ENCODE results near the gene SERPINB10.

Gene SERPINB10

DNA sequence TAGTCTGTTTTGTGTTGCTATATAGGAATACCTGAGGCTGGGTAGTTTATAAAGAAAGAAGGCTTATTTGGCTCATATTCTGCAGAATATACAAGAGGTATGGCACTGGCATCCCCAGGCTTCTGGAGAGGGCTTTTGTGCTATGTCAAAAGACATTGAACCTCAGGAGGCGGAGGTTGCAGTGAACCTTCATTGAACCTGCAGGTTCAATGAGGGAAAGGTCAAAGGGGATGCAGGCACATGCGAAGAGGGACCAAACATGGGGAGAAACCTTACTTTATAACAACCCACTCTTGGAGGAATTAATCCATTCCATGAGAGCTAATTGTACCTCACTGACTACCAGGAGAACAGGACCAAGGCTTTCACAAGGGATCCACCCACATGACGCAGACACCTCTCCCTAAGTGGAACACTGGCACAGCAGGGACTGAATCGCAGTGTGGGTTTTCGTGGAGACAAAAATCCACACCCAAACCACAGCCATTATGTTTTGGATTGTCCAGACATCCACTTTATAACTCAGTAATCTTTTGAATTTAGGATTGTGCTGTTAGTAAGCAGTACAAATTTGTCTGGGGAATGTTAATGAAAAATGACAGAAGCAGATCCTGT lies 58.1 kb downstream of the SERPINB10 start:
- DNase-seq = no peak
- H3K27me3 ChIP-seq (ENCODE audit: insufficient read depth, low read length, poor library complexity) = no peaks in the 10 kb centered on the region
- H3K9ac ChIP-seq (ENCODE audit: low read depth, low read length) = no peak overlapping the region
- TF ChIP-seq, protein P1, sequence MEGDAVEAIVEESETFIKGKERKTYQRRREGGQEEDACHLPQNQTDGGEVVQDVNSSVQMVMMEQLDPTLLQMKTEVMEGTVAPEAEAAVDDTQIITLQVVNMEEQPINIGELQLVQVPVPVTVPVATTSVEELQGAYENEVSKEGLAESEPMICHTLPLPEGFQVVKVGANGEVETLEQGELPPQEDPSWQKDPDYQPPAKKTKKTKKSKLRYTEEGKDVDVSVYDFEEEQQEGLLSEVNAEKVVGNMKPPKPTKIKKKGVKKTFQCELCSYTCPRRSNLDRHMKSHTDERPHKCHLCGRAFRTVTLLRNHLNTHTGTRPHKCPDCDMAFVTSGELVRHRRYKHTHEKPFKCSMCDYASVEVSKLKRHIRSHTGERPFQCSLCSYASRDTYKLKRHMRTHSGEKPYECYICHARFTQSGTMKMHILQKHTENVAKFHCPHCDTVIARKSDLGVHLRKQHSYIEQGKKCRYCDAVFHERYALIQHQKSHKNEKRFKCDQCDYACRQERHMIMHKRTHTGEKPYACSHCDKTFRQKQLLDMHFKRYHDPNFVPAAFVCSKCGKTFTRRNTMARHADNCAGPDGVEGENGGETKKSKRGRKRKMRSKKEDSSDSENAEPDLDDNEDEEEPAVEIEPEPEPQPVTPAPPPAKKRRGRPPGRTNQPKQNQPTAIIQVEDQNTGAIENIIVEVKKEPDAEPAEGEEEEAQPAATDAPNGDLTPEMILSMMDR (IDR thresholded peaks at IDR 0.05; ENCODE audit: borderline replicate concordance, extremely low read depth, low read length, poor library complexity, severe bottlenecking) = no peak
- no peak for TF ChIP-seq EZH2 (IDR thresholded peaks at IDR 0.05; ENCODE audit: borderline replicate concordance, low read depth, low read length, severe bottlenecking)
- no peak overlapping the region for H3K27ac ChIP-seq (ENCODE audit: low read length)
- no peak overlapping the region for H2AFZ ChIP-seq (ENCODE audit: low read depth, low read length)
- H3K79me2 ChIP-seq (ENCODE audit: insufficient read depth, low read length) = no peaks in the 10 kb centered on the region; the same call in 1 of the 2 replicates
- H3K4me3 ChIP-seq (ENCODE audit: low read depth in 1 of 2, low read length in 2 of 2) = no peak overlapping the region
- H3K4me2 ChIP-seq (ENCODE audit: insufficient read depth, low read length) = no peak overlapping the region
- no peak for ATAC-seq (ENCODE audit: insufficient read depth, low read depth)
- no peaks in the 10 kb centered on the region for H3K36me3 ChIP-seq (ENCODE audit: insufficient read depth, low read length)
- no peaks in the 10 kb centered on the region for H4K20me1 ChIP-seq (ENCODE audit: insufficient read depth, low read length)
- no peaks in the 10 kb centered on the region for H3K9me3 ChIP-seq (ENCODE audit: insufficient read depth, low read length, severe bottlenecking)
- peaks cover 21% of the 10 kb centered on the region for H3K4me1 ChIP-seq (ENCODE audit: insufficient read depth, low read length)

DNA sequence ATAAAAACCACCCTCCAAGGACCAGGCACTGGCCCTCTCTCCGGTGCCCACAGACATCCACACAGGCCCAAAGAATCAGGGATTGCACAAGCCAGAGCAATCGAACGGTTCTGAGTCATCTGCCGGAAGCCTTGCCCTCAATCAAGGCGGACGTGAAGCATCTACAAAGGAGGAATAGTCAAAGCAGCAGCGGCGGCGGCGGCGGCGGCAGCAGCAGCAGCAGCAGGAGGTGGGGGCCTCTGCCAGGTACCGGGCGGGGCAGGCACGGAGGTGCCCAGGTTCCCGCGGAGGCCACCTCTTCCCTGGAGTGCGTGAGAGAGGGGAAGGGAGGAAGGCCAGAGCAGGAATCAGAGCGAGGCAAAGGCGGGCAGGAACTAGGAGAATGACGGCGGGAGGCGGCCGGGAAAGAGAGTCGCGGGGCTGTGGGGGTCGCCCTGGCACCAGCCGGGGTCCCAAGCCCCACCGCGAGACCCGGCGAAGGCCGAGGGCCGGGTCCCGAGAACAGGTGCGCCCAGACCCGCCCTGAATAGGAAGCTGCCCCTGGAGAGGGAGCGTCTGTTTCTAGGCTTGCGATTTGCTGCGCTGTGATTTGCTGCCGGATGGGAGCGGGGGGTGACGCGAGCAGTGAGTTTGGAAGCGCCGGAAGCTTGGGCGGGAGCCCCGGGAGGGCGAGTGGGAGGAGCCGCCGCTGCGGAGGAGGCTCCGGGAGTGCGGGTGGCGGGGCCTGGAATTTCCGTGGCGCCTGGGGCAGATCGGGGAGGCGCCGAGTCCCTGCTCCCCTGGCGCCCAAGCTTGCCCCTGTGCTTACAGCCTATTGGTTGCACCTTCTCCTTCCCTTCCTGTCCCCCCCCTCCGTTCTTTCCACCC lies 62.4 kb downstream of the SERPINB10 start, which contains the start of gene SERPINB8:
Gene SERPINB8, plus strand, starts transcription at position 140 of the 867 bp plus-strand sequence. CDS start 8,228 bp downstream, outside the sequence.
- Histone ChIP-seq H3K4me1 (ENCODE audit: insufficient read depth, low read length) (peaks cover 46% of the 10 kb centered on the region), H2AFZ (ENCODE audit: low read depth, low read length) (peak within 1 kb of the TSS; percentile 82), H3K9me3 (ENCODE audit: insufficient read depth, low read length, severe bottlenecking) (no peaks in the 10 kb centered on the region), H3K4me3 (ENCODE audit: low read depth in 1 of 2, low read length in 2 of 2) (peak within 1 kb of the TSS; percentile 57 to 62; a peak in 3 of 4 replicates), H3K36me3 (ENCODE audit: insufficient read depth, low read length) (no peaks in the 10 kb centered on the region), H3K27me3 (ENCODE audit: insufficient read depth, low read length, poor library complexity) (no peaks in the 10 kb centered on the region), H3K27ac (ENCODE audit: low read length) (peak within 1 kb of the TSS; percentile 78), H3K4me2 (ENCODE audit: insufficient read depth, low read length) (peak within 1 kb of the TSS; percentile 85), H3K79me2 (ENCODE audit: insufficient read depth, low read length) (no peaks in the 10 kb centered on the region; the same call in 1 of the 2 replicates), H4K20me1 (ENCODE audit: insufficient read depth, low read length) (no peaks in the 10 kb centered on the region), H3K9ac (ENCODE audit: low read depth, low read length) (peak within 1 kb of the TSS; percentile 75)
- ATAC-seq (ENCODE audit: insufficient read depth, low read depth) (peak; percentile 90), DNase-seq (peak; percentile 89)
- TF ChIP-seq, protein P1 (IDR thresholded peaks at IDR 0.05; ENCODE audit: borderline replicate concordance, extremely low read depth, low read length, poor library complexity, severe bottlenecking) = no peak
- no peak for TF ChIP-seq EZH2 (IDR thresholded peaks at IDR 0.05; ENCODE audit: borderline replicate concordance, low read depth, low read length, severe bottlenecking)

DNA sequence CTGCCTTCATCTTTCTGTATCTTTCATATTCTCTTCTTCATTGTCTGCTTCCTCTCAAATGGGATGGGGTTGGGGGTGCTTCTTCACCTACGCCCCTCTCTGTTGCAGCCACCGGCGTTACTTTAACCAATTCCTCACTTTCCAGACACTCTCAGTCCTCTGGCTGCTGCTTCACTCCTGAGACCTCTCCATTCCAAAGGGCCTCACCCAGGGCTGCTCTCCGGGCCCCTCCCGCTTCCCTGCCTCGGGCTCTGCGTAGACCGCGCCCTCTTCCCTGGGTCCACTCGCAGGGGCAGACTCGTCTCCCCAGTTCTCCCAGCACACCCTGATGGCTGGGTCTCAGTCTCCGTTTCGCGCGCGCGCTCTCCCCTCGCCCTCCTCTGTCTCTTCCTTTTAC lies 63.0 kb downstream of the SERPINB10 start:
- TF ChIP-seq EZH2 (IDR thresholded peaks at IDR 0.05; ENCODE audit: borderline replicate concordance, low read depth, low read length, severe bottlenecking) = no peak
- TF ChIP-seq, protein P1 (IDR thresholded peaks at IDR 0.05; ENCODE audit: borderline replicate concordance, extremely low read depth, low read length, poor library complexity, severe bottlenecking) = no peak
- Histone ChIP-seq H3K4me1 (ENCODE audit: insufficient read depth, low read length) (peaks cover 53% of the 10 kb centered on the region), H4K20me1 (ENCODE audit: insufficient read depth, low read length) (no peaks in the 10 kb centered on the region), H3K4me2 (ENCODE audit: insufficient read depth, low read length) (peak overlapping the region; percentile 85), H3K9ac (ENCODE audit: low read depth, low read length) (peak overlapping the region; percentile 75), H3K27me3 (ENCODE audit: insufficient read depth, low read length, poor library complexity) (no peaks in the 10 kb centered on the region), H3K36me3 (ENCODE audit: insufficient read depth, low read length) (no peaks in the 10 kb centered on the region), H3K9me3 (ENCODE audit: insufficient read depth, low read length, severe bottlenecking) (no peaks in the 10 kb centered on the region), H3K79me2 (ENCODE audit: insufficient read depth, low read length) (no peaks in the 10 kb centered on the region; the same call in 1 of the 2 replicates), H3K27ac (ENCODE audit: low read length) (peak overlapping the region; percentile 78), H3K4me3 (ENCODE audit: low read depth in 1 of 2, low read length in 2 of 2) (peak overlapping the region; percentile 57 to 62; a peak in 3 of 4 replicates), H2AFZ (ENCODE audit: low read depth, low read length) (peak overlapping the region; percentile 82)
- DNase-seq (no peak), ATAC-seq (ENCODE audit: insufficient read depth, low read depth) (no peak)
